ENCODE results near the gene USF1. TPM values are rescaled to one million over a fixed set of nuclear protein-coding genes. Genes with fewer than 3 reads are reported as not detected.

USF1 gene
- polyA plus RNA-seq, 1 of the 3 experiments (the other 2 are of a cell fraction): 43.1 TPM

- no peak for DNase-seq
- Histone ChIP-seq H3K36me3 (replicated peaks in 1 of 2; ENCODE audit: control insufficient read depth in 1 of 2, insufficient read depth in 2 of 2, low read length in 1 of 2) (no peaks in the 10 kb centered on the region), H3K4me1 (ENCODE audit: control insufficient read depth in 1 of 2, insufficient read depth in 2 of 2, low read depth in 1 of 2, low read length in 1 of 2) (peaks cover 0 to 2% of the 10 kb centered on the region in 2 experiments; a peak in 1 of 4 replicates), H3K79me2 (ENCODE audit: insufficient read depth) (peaks cover 10% of the 10 kb centered on the region; the same call in 1 of the 2 replicates), H3F3A (replicated peaks; ENCODE audit: insufficient read depth) (no peaks in the 10 kb centered on the region), H3K9me2 (no peaks in the 10 kb centered on the region), H3K4me3 (ENCODE audit: low read depth in 2 of 2, low read length in 1 of 2) (no peak overlapping the region), H2AFZ (ENCODE audit: low read depth) (no peak overlapping the region), H3K4me2 (no peak overlapping the region), H3K9me3 (no peaks in the 10 kb centered on the region), H3K27me3 (ENCODE audit: insufficient read depth) (no peaks in the 10 kb centered on the region), H3K27ac (ENCODE audit: low read depth in 2 of 2, low read length in 1 of 2) (no peak overlapping the region), H3K9ac (no peak overlapping the region), H4K20me1 (ENCODE audit: insufficient read depth) (no peaks in the 10 kb centered on the region)
- CTCF ChIA-PET: interaction anchor here (0.9 to 1.3 kb wide), 2 partner anchors 9 to 32 kb away, joined by 3 to 4 read pairs; no protein-coding TSS in a partner anchor
- 88% methylated on average over 3 of the region's 3 CpGs for WGBS (ENCODE audit: low lambda C conversion rate)
- TF ChIP-seq GABPA (IDR thresholded peaks at IDR 0.05; ENCODE audit: low read depth): no peak
- TF ChIP-seq SIN3A (IDR thresholded peaks at IDR 0.05; ENCODE audit: borderline replicate concordance, low read depth, low read length): no peak
- no peak for TF ChIP-seq SMC3 (IDR thresholded peaks at IDR 0.05; ENCODE audit: low read depth, low read length)
- no peak for TF ChIP-seq GATA2 (CRISPR knock-in tag; IDR thresholded peaks at IDR 0.05)
- POLR2A ChIA-PET: no interaction called here
These were observed 12.0 kb downstream of the USF1 start for GRCh38 chr1:161033751-161034150.

DNA sequence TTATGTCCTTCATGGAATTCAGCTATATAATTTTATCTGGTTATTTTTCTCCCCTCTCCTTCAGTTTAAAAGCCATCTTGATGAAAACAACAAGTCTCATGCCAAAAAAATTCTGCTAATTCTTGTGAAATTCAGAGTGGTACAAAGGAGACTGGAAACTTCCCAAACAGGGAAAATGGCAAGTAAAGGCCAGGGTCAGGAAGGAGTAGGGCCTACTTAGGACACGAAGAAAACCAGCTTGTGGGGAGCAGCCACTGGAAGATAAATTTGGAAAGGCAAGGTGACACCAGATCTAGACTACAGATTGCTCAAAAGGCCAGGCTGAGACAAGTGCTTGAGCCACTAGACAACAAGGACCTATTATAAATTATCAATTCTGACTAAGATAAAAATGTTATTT, 13.4 kb downstream of the USF1 start:
- H3K27me3 ChIP-seq (ENCODE audit: insufficient read depth): no peaks in the 10 kb centered on the region
- no peaks in the 10 kb centered on the region for H3F3A ChIP-seq (replicated peaks; ENCODE audit: insufficient read depth)
- H3K9me3 ChIP-seq: no peaks in the 10 kb centered on the region
- no peaks in the 10 kb centered on the region for H3K36me3 ChIP-seq (replicated peaks in 1 of 2; ENCODE audit: control insufficient read depth in 1 of 2, insufficient read depth in 2 of 2, low read length in 1 of 2)
- H2AFZ ChIP-seq (ENCODE audit: low read depth): no peak overlapping the region
- no peak for DNase-seq
- no peaks in the 10 kb centered on the region for H3K4me1 ChIP-seq (ENCODE audit: control insufficient read depth in 1 of 2, insufficient read depth in 2 of 2, low read depth in 1 of 2, low read length in 1 of 2)
- H3K4me3 ChIP-seq (ENCODE audit: low read depth in 2 of 2, low read length in 1 of 2): no peak overlapping the region
- H3K9ac ChIP-seq: no peak overlapping the region
- H4K20me1 ChIP-seq (ENCODE audit: insufficient read depth): no peaks in the 10 kb centered on the region
- H3K9me2 ChIP-seq: no peaks in the 10 kb centered on the region
- ChIA-PET CTCF (interaction anchor here (1.2 to 1.3 kb wide), 2 partner anchors 31 to 43 kb away, joined by 3 to 4 read pairs; no protein-coding TSS in a partner anchor), POLR2A (no interaction called here)
- no peak overlapping the region for H3K4me2 ChIP-seq
- H3K79me2 ChIP-seq (ENCODE audit: insufficient read depth): 0 out of 2 replicates have a peak, but pooled peaks cover 4% of the 10 kb centered on the region
- no peak for TF ChIP-seq GABPA (IDR thresholded peaks at IDR 0.05; ENCODE audit: low read depth)
- TF ChIP-seq RXRA (IDR thresholded peaks at IDR 0.05; ENCODE audit: borderline replicate concordance, low read depth): no peak
- TF ChIP-seq JUND (IDR thresholded peaks at IDR 0.05): no peak
- TF ChIP-seq, protein P1, sequence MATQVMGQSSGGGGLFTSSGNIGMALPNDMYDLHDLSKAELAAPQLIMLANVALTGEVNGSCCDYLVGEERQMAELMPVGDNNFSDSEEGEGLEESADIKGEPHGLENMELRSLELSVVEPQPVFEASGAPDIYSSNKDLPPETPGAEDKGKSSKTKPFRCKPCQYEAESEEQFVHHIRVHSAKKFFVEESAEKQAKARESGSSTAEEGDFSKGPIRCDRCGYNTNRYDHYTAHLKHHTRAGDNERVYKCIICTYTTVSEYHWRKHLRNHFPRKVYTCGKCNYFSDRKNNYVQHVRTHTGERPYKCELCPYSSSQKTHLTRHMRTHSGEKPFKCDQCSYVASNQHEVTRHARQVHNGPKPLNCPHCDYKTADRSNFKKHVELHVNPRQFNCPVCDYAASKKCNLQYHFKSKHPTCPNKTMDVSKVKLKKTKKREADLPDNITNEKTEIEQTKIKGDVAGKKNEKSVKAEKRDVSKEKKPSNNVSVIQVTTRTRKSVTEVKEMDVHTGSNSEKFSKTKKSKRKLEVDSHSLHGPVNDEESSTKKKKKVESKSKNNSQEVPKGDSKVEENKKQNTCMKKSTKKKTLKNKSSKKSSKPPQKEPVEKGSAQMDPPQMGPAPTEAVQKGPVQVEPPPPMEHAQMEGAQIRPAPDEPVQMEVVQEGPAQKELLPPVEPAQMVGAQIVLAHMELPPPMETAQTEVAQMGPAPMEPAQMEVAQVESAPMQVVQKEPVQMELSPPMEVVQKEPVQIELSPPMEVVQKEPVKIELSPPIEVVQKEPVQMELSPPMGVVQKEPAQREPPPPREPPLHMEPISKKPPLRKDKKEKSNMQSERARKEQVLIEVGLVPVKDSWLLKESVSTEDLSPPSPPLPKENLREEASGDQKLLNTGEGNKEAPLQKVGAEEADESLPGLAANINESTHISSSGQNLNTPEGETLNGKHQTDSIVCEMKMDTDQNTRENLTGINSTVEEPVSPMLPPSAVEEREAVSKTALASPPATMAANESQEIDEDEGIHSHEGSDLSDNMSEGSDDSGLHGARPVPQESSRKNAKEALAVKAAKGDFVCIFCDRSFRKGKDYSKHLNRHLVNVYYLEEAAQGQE (IDR thresholded peaks at IDR 0.05; ENCODE audit: low read depth, low read length): no peak
- WGBS (ENCODE audit: low lambda C conversion rate): 39% methylated on average over 1 of the region's 1 CpG
- H3K27ac ChIP-seq (ENCODE audit: low read depth in 2 of 2, low read length in 1 of 2): no peak overlapping the region

GRCh38 chr1:161031874-161032273, 13.9 kb downstream of the USF1 start:
- no peak overlapping the region for H3K4me2 ChIP-seq
- TF ChIP-seq PBX3 (IDR thresholded peaks at IDR 0.05) (no peak), FOXM1 (IDR thresholded peaks at IDR 0.05; ENCODE audit: low read depth) (no peak), USF2 (IDR thresholded peaks at IDR 0.05; ENCODE audit: borderline replicate concordance, low read depth, low read length) (no peak), RCOR1 (IDR thresholded peaks at IDR 0.05; ENCODE audit: low read length) (no peak), TEAD4 (IDR thresholded peaks at IDR 0.05; ENCODE audit: borderline replicate concordance, insufficient read depth) (no peak)
- TF ChIP-seq, protein P2, sequence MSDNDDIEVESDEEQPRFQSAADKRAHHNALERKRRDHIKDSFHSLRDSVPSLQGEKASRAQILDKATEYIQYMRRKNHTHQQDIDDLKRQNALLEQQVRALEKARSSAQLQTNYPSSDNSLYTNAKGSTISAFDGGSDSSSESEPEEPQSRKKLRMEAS (IDR thresholded peaks at IDR 0.05; ENCODE audit: low read depth): no peak
- TF ChIP-seq, protein P3, sequence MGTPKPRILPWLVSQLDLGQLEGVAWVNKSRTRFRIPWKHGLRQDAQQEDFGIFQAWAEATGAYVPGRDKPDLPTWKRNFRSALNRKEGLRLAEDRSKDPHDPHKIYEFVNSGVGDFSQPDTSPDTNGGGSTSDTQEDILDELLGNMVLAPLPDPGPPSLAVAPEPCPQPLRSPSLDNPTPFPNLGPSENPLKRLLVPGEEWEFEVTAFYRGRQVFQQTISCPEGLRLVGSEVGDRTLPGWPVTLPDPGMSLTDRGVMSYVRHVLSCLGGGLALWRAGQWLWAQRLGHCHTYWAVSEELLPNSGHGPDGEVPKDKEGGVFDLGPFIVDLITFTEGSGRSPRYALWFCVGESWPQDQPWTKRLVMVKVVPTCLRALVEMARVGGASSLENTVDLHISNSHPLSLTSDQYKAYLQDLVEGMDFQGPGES (IDR thresholded peaks at IDR 0.05; ENCODE audit: low read depth, low read length): no peak
- H3K9ac ChIP-seq: no peak overlapping the region
- ChIA-PET POLR2A (interaction anchor here (0.5 kb wide), 1 partner anchor 116 kb away, joined by 3 read pairs; no protein-coding TSS in a partner anchor), CTCF (no interaction called here)
- DNase-seq: no peak
- no peaks in the 10 kb centered on the region for H3K9me2 ChIP-seq
- no peaks in the 10 kb centered on the region for H3K36me3 ChIP-seq (replicated peaks in 1 of 2; ENCODE audit: control insufficient read depth in 1 of 2, insufficient read depth in 2 of 2, low read length in 1 of 2)
- 59% methylated on average over 2 of the region's 2 CpGs for WGBS (ENCODE audit: low lambda C conversion rate)
- H3K27me3 ChIP-seq (ENCODE audit: insufficient read depth): no peaks in the 10 kb centered on the region
- no peak overlapping the region for H2AFZ ChIP-seq (ENCODE audit: low read depth)
- H3K9me3 ChIP-seq: no peaks in the 10 kb centered on the region
- 0 out of 2 replicates have a peak, but pooled peaks cover 4% of the 10 kb centered on the region for H3K79me2 ChIP-seq (ENCODE audit: insufficient read depth)
- peaks cover 2% of the 10 kb centered on the region for H3F3A ChIP-seq (replicated peaks; ENCODE audit: insufficient read depth)
- no peak overlapping the region for H3K4me3 ChIP-seq (ENCODE audit: low read depth in 2 of 2, low read length in 1 of 2)
- no peaks in the 10 kb centered on the region for H4K20me1 ChIP-seq (ENCODE audit: insufficient read depth)
- no peak overlapping the region for H3K27ac ChIP-seq (ENCODE audit: low read depth in 2 of 2, low read length in 1 of 2)
- no peaks in the 10 kb centered on the region for H3K4me1 ChIP-seq (ENCODE audit: control insufficient read depth in 1 of 2, insufficient read depth in 2 of 2, low read depth in 1 of 2, low read length in 1 of 2)
